ENCODE results near the gene GRB14.

GRB14 gene

GRCh38 chr2:164609790-164610189 lies 11.5 kb downstream of the GRB14 start:
- TF ChIP-seq CTCF (IDR thresholded peaks at IDR 0.05): no peak

GRCh38 chr2:164606557-164606956 lies 14.7 kb downstream of the GRB14 start:
- no peak for TF ChIP-seq CTCF (IDR thresholded peaks at IDR 0.05)

GRCh38 chr2:164605295-164605694 lies 16.0 kb downstream of the GRB14 start:
- TF ChIP-seq CTCF (IDR thresholded peaks at IDR 0.05): no peak

- no peak for TF ChIP-seq CTCF (IDR thresholded peaks at IDR 0.05)
These were observed 20.5 kb downstream of the GRB14 start for GRCh38 chr2:164600763-164601162.

- TF ChIP-seq CTCF (IDR thresholded peaks at IDR 0.05): peak; percentile 92
These were observed 21.2 kb downstream of the GRB14 start for GRCh38 chr2:164599954-164600589.

- TF ChIP-seq CTCF (IDR thresholded peaks at IDR 0.05): no peak
These were observed 23.3 kb downstream of the GRB14 start for GRCh38 chr2:164597983-164598382.

GRCh38 chr2:164595031-164595430 lies 26.3 kb downstream of the GRB14 start:
- TF ChIP-seq CTCF (IDR thresholded peaks at IDR 0.05): no peak

GRCh38 chr2:164593959-164594358 lies 27.3 kb downstream of the GRB14 start:
- TF ChIP-seq CTCF (IDR thresholded peaks at IDR 0.05): no peak

Measured in LNCAP (cell line).